ENCODE data around the gene TEKT1. TPM values are rescaled to one million over a fixed set of nuclear protein-coding genes. Genes with fewer than 3 reads are reported as not detected.

Gene TEKT1
- polyA plus RNA-seq, 2 of the 4 experiments (the other 2 are of a cell fraction): not detected

- ChIA-PET CTCF (interaction anchor here (0.7 to 1.5 kb wide), 3 partner anchors 12 to 159 kb away, joined by 3 to 4 read pairs (median 3); no protein-coding TSS in a partner anchor), POLR2A (no interaction called here)
- ATAC-seq (peak in 1 of 2 experiments; percentile 36; a peak in 2 of 6 replicates), DNase-seq (ENCODE audit: low read depth in 1 of 2, low spot score in 1 of 2) (no peak), FAIRE-seq (no peak)
- Histone ChIP-seq H3K27ac (no peak within 1 kb of the TSS), H3K4me1 (peaks cover 6% of the 10 kb centered on the region; the same call in 1 of the 3 replicates), H3K9me3 (no peaks in the 10 kb centered on the region), H3K4me2 (peak within 1 kb of the TSS; percentile 1; the same call in 1 of the 3 replicates), H3K4me3 (no peak within 1 kb of the TSS)
- 58% methylated on average over 14 of the region's 14 CpGs for WGBS (ENCODE audit: missing lambda C conversion rate)
- no peak for TF ChIP-seq RFX5 (IDR thresholded peaks at IDR 0.05)
- TF ChIP-seq E2F6 (IDR thresholded peaks at IDR 0.05; ENCODE audit: borderline replicate concordance, low read depth): no peak
- TF ChIP-seq BHLHE40 (IDR thresholded peaks at IDR 0.05; ENCODE audit: low read depth, low read length): no peak
- no peak for TF ChIP-seq HMGXB4 (CRISPR knock-in tag; IDR thresholded peaks at IDR 0.05; ENCODE audit: borderline replicate concordance)
- no peak for TF ChIP-seq ELK1 (IDR thresholded peaks at IDR 0.05; ENCODE audit: low read depth, low read length)
- TF ChIP-seq KDM5A (IDR thresholded peaks at IDR 0.05): no peak
- TF ChIP-seq PHF8 (IDR thresholded peaks at IDR 0.05; ENCODE audit: borderline replicate concordance, low read depth): no peak
These were observed 75.8 kb downstream of the TEKT1 start, which contains the start of gene XAF1 for GRCh38 chr17:6755731-6756184. TSS of gene XAF1 (plus strand) at chr17:6756046. CDS start at chr17:6756079, 33 bp downstream.

GRCh38 chr17:6755281-6755680, 76.2 kb downstream of the TEKT1 start:
- WGBS (ENCODE audit: missing lambda C conversion rate): 78% methylated on average over 5 of the region's 5 CpGs
- FAIRE-seq: no peak
- POLR2A ChIA-PET: no interaction called here
- no peak overlapping the region for H3K4me3 ChIP-seq
- ATAC-seq: no peak
- no peak for TF ChIP-seq RFX5 (IDR thresholded peaks at IDR 0.05)
- no peak for TF ChIP-seq TP53 (CRISPR knock-in tag; IDR thresholded peaks at IDR 0.05)
- TF ChIP-seq CBX2 (IDR thresholded peaks at IDR 0.05; ENCODE audit: borderline replicate concordance, low read depth): no peak
- no peak for TF ChIP-seq REST (IDR thresholded peaks at IDR 0.05)
- no peak for TF ChIP-seq ZFP36 (IDR thresholded peaks at IDR 0.05; ENCODE audit: borderline replicate concordance, partially characterized antibody)
- no peak for TF ChIP-seq CTCF (IDR thresholded peaks at IDR 0.05)
- no peak for TF ChIP-seq EP300 (IDR thresholded peaks at IDR 0.05)
- no peak for TF ChIP-seq RCOR1 (IDR thresholded peaks at IDR 0.05; ENCODE audit: low read depth, low read length)
- TF ChIP-seq BHLHE40 (IDR thresholded peaks at IDR 0.05; ENCODE audit: low read depth, low read length): no peak
- TF ChIP-seq POLR2AphosphoS2 (conservative IDR thresholded peaks at IDR 0.05; ENCODE audit: low read length): no peak
- TF ChIP-seq SREBF2 (IDR thresholded peaks at IDR 0.05): no peak
- TF ChIP-seq HOXB5 (CRISPR knock-in tag; IDR thresholded peaks at IDR 0.05): no peak
- no peak for TF ChIP-seq CBX8 (IDR thresholded peaks at IDR 0.05)
- TF ChIP-seq HDAC2 (IDR thresholded peaks at IDR 0.05): no peak
- TF ChIP-seq ATOH8 (CRISPR knock-in tag; IDR thresholded peaks at IDR 0.05; ENCODE audit: low read depth): no peak
- TF ChIP-seq SMC3 (IDR thresholded peaks at IDR 0.05): no peak
- TF ChIP-seq TFCP2L1 (CRISPR knock-in tag; IDR thresholded peaks at IDR 0.05): no peak
- no peak for TF ChIP-seq FOXS1 (CRISPR knock-in tag; IDR thresholded peaks at IDR 0.05)
- no peak for TF ChIP-seq POLR2A (IDR thresholded peaks at IDR 0.05; ENCODE audit: low read length)
- DNase-seq (ENCODE audit: low read depth in 1 of 2, low spot score in 1 of 2): no peak
- CTCF ChIA-PET: interaction anchor here (0.6 to 1.5 kb wide), 2 partner anchors 30 to 159 kb away, joined by 3 to 4 read pairs; no protein-coding TSS in a partner anchor
- no peak overlapping the region for H3K27ac ChIP-seq
- peaks cover 6% of the 10 kb centered on the region; the same call in 1 of the 3 replicates for H3K4me1 ChIP-seq
- H3K9me3 ChIP-seq: no peaks in the 10 kb centered on the region
- H3K4me2 ChIP-seq: no peak overlapping the region

Data from A549 (cell line).